ENCODE results near the gene BAZ2B. TPM values are rescaled to one million over a fixed set of nuclear protein-coding genes. Genes with fewer than 3 reads are reported as not detected.

The BAZ2B gene
- total RNA-seq, 1 experiment from 2014 or later: 47.6 TPM

GRCh38 chr2:159475793-159476192 is 140.6 kb downstream of the BAZ2B start:
- no peak overlapping the region for H3K4me3 ChIP-seq (ENCODE audit: low read depth, low read length, poor library complexity, severe bottlenecking)
- DNase-seq (ENCODE audit: low spot score): no peak
- CTCF ChIA-PET: no interaction called here
- H3K9me3 ChIP-seq (ENCODE audit: low read depth, low read length, poor library complexity, severe bottlenecking): no peaks in the 10 kb centered on the region
- TF ChIP-seq, protein P1, sequence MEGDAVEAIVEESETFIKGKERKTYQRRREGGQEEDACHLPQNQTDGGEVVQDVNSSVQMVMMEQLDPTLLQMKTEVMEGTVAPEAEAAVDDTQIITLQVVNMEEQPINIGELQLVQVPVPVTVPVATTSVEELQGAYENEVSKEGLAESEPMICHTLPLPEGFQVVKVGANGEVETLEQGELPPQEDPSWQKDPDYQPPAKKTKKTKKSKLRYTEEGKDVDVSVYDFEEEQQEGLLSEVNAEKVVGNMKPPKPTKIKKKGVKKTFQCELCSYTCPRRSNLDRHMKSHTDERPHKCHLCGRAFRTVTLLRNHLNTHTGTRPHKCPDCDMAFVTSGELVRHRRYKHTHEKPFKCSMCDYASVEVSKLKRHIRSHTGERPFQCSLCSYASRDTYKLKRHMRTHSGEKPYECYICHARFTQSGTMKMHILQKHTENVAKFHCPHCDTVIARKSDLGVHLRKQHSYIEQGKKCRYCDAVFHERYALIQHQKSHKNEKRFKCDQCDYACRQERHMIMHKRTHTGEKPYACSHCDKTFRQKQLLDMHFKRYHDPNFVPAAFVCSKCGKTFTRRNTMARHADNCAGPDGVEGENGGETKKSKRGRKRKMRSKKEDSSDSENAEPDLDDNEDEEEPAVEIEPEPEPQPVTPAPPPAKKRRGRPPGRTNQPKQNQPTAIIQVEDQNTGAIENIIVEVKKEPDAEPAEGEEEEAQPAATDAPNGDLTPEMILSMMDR (conservative IDR thresholded peaks at IDR 0.05; ENCODE audit: low read depth, low read length): no peak
- POLR2A ChIA-PET (ENCODE audit: low non-redundant PET): no interaction called here
- no peaks in the 10 kb centered on the region for H3K36me3 ChIP-seq (ENCODE audit: insufficient read depth, low read length, poor library complexity, severe bottlenecking)
- H3K4me1 ChIP-seq (ENCODE audit: insufficient read depth, low read length, poor library complexity, severe bottlenecking): no peaks in the 10 kb centered on the region
- no peak overlapping the region for H3K27ac ChIP-seq (ENCODE audit: low read depth, low read length, poor library complexity, severe bottlenecking)
- no TSS peak for BruUV-seq (replicated peaks)
- no peaks in the 10 kb centered on the region for H3K27me3 ChIP-seq (replicated peaks; ENCODE audit: insufficient read depth, low read depth, low read length, poor library complexity)
- intact Hi-C loops (cut with micrococcal nuclease; ENCODE audit: unreplicated experiment): no loop called here

DNA sequence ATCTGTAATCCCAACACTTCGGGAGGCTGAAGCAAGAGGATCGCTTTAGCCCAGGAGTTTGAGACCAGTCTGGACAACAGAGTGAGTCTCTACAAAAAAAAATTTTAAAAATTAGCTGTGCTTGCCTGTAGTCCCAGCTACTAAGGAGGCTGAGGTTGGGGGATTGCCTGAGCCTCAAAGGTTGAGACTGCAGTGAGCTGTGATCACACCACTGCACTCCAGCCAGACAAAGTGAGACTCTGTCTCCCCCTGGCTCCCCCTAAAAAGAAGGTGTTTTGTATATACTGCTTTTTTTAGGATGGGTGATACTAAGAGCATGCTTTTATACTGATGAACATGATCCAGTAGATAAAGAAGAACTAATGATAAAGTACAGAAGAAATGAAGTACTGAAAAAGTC is 145.0 kb downstream of the BAZ2B start:
- no peak for DNase-seq (ENCODE audit: low spot score)
- Histone ChIP-seq H3K4me1 (ENCODE audit: insufficient read depth, low read length, poor library complexity, severe bottlenecking) (no peaks in the 10 kb centered on the region), H3K9me3 (ENCODE audit: low read depth, low read length, poor library complexity, severe bottlenecking) (no peaks in the 10 kb centered on the region), H3K36me3 (ENCODE audit: insufficient read depth, low read length, poor library complexity, severe bottlenecking) (no peaks in the 10 kb centered on the region), H3K27me3 (replicated peaks; ENCODE audit: insufficient read depth, low read depth, low read length, poor library complexity) (no peaks in the 10 kb centered on the region), H3K4me3 (ENCODE audit: low read depth, low read length, poor library complexity, severe bottlenecking) (no peak overlapping the region), H3K27ac (ENCODE audit: low read depth, low read length, poor library complexity, severe bottlenecking) (no peak overlapping the region)
- intact Hi-C loops (cut with micrococcal nuclease; ENCODE audit: unreplicated experiment): no loop called here
- ChIA-PET POLR2A (ENCODE audit: low non-redundant PET) (no interaction called here), CTCF (no interaction called here)
- no TSS peak for BruUV-seq (replicated peaks)
- TF ChIP-seq EZH2 (IDR thresholded peaks at IDR 0.05; ENCODE audit: borderline replicate concordance, low read depth, low read length, poor library complexity, severe bottlenecking): no peak
- TF ChIP-seq, protein P1 (conservative IDR thresholded peaks at IDR 0.05; ENCODE audit: low read depth, low read length): no peak

DNA sequence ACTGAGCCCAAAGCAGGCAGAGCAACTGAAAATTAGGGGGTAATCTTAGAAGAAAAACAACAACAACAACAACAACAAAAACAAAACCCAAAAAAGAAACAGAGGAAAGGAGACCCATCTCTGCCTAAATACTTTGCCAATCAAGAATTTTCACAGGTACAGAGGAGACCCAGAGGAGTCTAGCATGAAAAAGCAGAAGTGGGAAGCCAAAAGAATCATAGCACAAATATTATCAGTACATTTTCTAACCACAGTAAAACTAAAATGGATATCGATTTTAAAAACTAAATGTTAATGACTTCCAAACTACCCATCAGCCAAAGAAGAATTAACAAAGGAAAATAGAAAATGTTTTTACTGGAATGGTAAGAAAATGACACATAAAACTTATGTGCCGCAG is 148.1 kb downstream of the BAZ2B start:
- Histone ChIP-seq H3K27me3 (replicated peaks; ENCODE audit: insufficient read depth, low read depth, low read length, poor library complexity) (no peaks in the 10 kb centered on the region), H3K27ac (ENCODE audit: low read depth, low read length, poor library complexity, severe bottlenecking) (no peak overlapping the region), H3K36me3 (ENCODE audit: insufficient read depth, low read length, poor library complexity, severe bottlenecking) (no peaks in the 10 kb centered on the region), H3K4me3 (ENCODE audit: low read depth, low read length, poor library complexity, severe bottlenecking) (no peak overlapping the region), H3K4me1 (ENCODE audit: insufficient read depth, low read length, poor library complexity, severe bottlenecking) (no peaks in the 10 kb centered on the region), H3K9me3 (ENCODE audit: low read depth, low read length, poor library complexity, severe bottlenecking) (no peaks in the 10 kb centered on the region)
- intact Hi-C loops (cut with micrococcal nuclease; ENCODE audit: unreplicated experiment): no loop called here
- BruUV-seq (replicated peaks): no TSS peak
- no peak for TF ChIP-seq EZH2 (IDR thresholded peaks at IDR 0.05; ENCODE audit: borderline replicate concordance, low read depth, low read length, poor library complexity, severe bottlenecking)
- TF ChIP-seq, protein P1 (conservative IDR thresholded peaks at IDR 0.05; ENCODE audit: low read depth, low read length): no peak
- POLR2A ChIA-PET (ENCODE audit: low non-redundant PET): no interaction called here
- no peak for DNase-seq (ENCODE audit: low spot score)
- CTCF ChIA-PET: no interaction called here
